Loucy (cell line): ENCODE measurements around the gene TLE5.

Experiments
- EZH2phosphoT487 ChIP-seq: fragments of 200-600 bp; IDR thresholded peaks from 2 replicates; pipeline ENCODE4 v1.6.1; 2018; ENCODE audit warnings: antibody characterized with exemption, mild to moderate bottlenecking, moderate library complexity, borderline replicate concordance
- TF ChIP-seq, protein P1 (sequence below): fragments of 200-600 bp; sonication (generic); conservative IDR thresholded peaks from 2 replicates; pipeline ENCODE4 v1.5.1; 2014; ENCODE audit warnings: mild to moderate bottlenecking, antibody characterized with exemption, low read length

DNA sequence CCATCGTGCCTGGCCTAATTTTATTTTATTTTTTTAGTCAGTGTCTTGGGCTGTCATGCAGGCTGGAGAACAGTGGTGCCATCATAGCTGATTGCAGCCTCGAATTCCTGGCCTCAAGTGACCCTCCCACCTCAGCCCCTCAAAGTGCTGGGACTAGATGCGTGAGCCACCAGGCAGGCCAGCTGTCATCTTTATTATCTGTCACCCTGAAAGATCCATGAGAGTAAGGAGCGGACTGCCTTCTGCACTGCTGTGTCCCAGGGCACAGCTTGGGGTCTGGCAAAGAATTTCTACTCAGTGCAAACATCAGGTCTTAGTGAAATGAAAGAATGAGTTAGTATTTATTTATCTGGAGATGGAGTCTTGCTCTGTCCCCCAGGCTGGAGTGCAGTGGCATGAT, 9.5 kb upstream of the TLE5 start:
- TF ChIP-seq, protein P1, sequence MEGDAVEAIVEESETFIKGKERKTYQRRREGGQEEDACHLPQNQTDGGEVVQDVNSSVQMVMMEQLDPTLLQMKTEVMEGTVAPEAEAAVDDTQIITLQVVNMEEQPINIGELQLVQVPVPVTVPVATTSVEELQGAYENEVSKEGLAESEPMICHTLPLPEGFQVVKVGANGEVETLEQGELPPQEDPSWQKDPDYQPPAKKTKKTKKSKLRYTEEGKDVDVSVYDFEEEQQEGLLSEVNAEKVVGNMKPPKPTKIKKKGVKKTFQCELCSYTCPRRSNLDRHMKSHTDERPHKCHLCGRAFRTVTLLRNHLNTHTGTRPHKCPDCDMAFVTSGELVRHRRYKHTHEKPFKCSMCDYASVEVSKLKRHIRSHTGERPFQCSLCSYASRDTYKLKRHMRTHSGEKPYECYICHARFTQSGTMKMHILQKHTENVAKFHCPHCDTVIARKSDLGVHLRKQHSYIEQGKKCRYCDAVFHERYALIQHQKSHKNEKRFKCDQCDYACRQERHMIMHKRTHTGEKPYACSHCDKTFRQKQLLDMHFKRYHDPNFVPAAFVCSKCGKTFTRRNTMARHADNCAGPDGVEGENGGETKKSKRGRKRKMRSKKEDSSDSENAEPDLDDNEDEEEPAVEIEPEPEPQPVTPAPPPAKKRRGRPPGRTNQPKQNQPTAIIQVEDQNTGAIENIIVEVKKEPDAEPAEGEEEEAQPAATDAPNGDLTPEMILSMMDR, result no peak
- no peak for TF ChIP-seq EZH2phosphoT487
